Measurements from ENCODE around the gene GREB1L. TPM values are rescaled to one million over a fixed set of nuclear protein-coding genes. Genes with fewer than 3 reads are reported as not detected.
A peak's percentile ranks its signal among the peaks of the same experiment; 100 is the strongest.

GREB1L gene
- total and polyA plus RNA-seq, 2 donors (not counting 1 experiment from before 2014, with no cell fraction given), result 0.33 to 0.41 TPM

DNA sequence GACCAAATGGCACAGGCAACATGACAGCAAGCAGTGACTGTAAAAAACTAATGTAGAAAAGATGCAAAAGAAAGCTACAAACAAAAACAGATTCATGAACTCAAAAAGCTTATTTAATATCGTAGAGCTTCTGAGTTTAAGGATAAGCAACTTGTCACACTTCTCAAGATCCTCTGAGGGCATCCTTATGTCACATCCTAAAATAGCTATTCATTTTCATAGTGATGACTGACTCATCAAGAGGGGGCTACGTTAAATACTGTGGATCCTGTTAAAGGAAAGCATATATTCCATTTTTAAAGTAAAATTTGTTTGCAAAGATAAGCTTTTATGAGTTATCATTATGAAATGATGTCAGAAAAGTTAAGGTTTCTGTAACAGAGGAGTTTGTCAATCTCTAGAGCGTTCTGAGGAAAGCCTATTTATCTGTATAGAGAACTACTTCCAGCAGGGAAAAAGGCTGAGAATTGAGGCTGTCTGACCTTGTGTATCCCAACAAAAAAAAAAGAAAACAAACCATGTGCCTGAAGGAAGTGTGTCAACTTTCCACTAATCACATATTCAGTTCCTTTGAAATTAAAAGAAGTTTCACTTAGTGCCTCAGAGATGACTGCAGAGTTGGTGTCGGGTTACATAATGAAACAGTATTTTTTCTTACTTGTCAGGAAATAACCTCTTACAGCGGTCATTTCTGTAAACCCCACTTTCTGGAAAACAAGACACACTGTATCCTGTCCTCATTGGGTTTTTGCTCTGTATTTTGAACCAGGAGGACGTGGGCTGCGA is 243.0 kb downstream of the GREB1L start:
- DNase-seq (ENCODE audit: low read depth in 2 of 2), result peak; percentile 32 to 53
- TF ChIP-seq, protein P1, sequence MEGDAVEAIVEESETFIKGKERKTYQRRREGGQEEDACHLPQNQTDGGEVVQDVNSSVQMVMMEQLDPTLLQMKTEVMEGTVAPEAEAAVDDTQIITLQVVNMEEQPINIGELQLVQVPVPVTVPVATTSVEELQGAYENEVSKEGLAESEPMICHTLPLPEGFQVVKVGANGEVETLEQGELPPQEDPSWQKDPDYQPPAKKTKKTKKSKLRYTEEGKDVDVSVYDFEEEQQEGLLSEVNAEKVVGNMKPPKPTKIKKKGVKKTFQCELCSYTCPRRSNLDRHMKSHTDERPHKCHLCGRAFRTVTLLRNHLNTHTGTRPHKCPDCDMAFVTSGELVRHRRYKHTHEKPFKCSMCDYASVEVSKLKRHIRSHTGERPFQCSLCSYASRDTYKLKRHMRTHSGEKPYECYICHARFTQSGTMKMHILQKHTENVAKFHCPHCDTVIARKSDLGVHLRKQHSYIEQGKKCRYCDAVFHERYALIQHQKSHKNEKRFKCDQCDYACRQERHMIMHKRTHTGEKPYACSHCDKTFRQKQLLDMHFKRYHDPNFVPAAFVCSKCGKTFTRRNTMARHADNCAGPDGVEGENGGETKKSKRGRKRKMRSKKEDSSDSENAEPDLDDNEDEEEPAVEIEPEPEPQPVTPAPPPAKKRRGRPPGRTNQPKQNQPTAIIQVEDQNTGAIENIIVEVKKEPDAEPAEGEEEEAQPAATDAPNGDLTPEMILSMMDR (conservative IDR thresholded peaks at IDR 0.05 in 1 of 2, IDR thresholded peaks at IDR 0.05 in 1 of 2; ENCODE audit: low read depth in 1 of 2, low read length in 2 of 2), result no peak
- TF ChIP-seq EZH2 (IDR thresholded peaks at IDR 0.05; ENCODE audit: low read length, missing control alignments), result no peak
- Histone ChIP-seq H4K20me1 (ENCODE audit: control insufficient read depth, extremely low read depth, insufficient read depth, low read length) (no peaks in the 10 kb centered on the region), H3K9me3 (ENCODE audit: control insufficient read depth, insufficient read depth, low read depth, low read length) (no peaks in the 10 kb centered on the region), H3K36me3 (ENCODE audit: control insufficient read depth, insufficient read depth, low read length) (no peaks in the 10 kb centered on the region), H3K79me2 (ENCODE audit: control insufficient read depth, insufficient read depth, low read length) (no peaks in the 10 kb centered on the region), H3K27me3 (ENCODE audit: control insufficient read depth, insufficient read depth, low read length) (no peaks in the 10 kb centered on the region), H3K27ac (ENCODE audit: insufficient read depth, low read length) (no peak overlapping the region), H3K4me2 (ENCODE audit: extremely low read depth, insufficient read depth, low read length) (peak overlapping the region; percentile 29), H3K4me3 (replicated peaks in 1 of 4; ENCODE audit: control extremely low read depth in 1 of 4, insufficient read depth in 1 of 4, low read depth in 3 of 4, low read length in 4 of 4) (no peak overlapping the region), H2AFZ (ENCODE audit: low read length) (no peak overlapping the region), H3K9ac (ENCODE audit: insufficient read depth, low read length) (no peak overlapping the region), H3K4me1 (ENCODE audit: control insufficient read depth, extremely low read depth, insufficient read depth, low read length) (no peaks in the 10 kb centered on the region)

- Histone ChIP-seq H3K9ac (ENCODE audit: insufficient read depth, low read length) (no peak overlapping the region), H3K4me3 (replicated peaks in 1 of 4; ENCODE audit: control extremely low read depth in 1 of 4, insufficient read depth in 1 of 4, low read depth in 3 of 4, low read length in 4 of 4) (no peak overlapping the region), H2AFZ (ENCODE audit: low read length) (no peak overlapping the region), H4K20me1 (ENCODE audit: control insufficient read depth, extremely low read depth, insufficient read depth, low read length) (no peaks in the 10 kb centered on the region), H3K4me1 (ENCODE audit: control insufficient read depth, extremely low read depth, insufficient read depth, low read length) (no peaks in the 10 kb centered on the region), H3K79me2 (ENCODE audit: control insufficient read depth, insufficient read depth, low read length) (no peaks in the 10 kb centered on the region), H3K4me2 (ENCODE audit: extremely low read depth, insufficient read depth, low read length) (no peak overlapping the region), H3K27ac (ENCODE audit: insufficient read depth, low read length) (no peak overlapping the region), H3K36me3 (ENCODE audit: control insufficient read depth, insufficient read depth, low read length) (no peaks in the 10 kb centered on the region), H3K9me3 (ENCODE audit: control insufficient read depth, insufficient read depth, low read depth, low read length) (no peaks in the 10 kb centered on the region), H3K27me3 (ENCODE audit: control insufficient read depth, insufficient read depth, low read length) (no peaks in the 10 kb centered on the region)
- TF ChIP-seq EZH2 (IDR thresholded peaks at IDR 0.05; ENCODE audit: low read length, missing control alignments), result no peak
- TF ChIP-seq, protein P1 (conservative IDR thresholded peaks at IDR 0.05 in 1 of 2, IDR thresholded peaks at IDR 0.05 in 1 of 2; ENCODE audit: low read depth in 1 of 2, low read length in 2 of 2), result no peak
- no peak for DNase-seq (ENCODE audit: low read depth in 2 of 2)
Measured at GRCh38 chr18:21486905-21487437, 244.9 kb downstream of the GREB1L start.

DNA sequence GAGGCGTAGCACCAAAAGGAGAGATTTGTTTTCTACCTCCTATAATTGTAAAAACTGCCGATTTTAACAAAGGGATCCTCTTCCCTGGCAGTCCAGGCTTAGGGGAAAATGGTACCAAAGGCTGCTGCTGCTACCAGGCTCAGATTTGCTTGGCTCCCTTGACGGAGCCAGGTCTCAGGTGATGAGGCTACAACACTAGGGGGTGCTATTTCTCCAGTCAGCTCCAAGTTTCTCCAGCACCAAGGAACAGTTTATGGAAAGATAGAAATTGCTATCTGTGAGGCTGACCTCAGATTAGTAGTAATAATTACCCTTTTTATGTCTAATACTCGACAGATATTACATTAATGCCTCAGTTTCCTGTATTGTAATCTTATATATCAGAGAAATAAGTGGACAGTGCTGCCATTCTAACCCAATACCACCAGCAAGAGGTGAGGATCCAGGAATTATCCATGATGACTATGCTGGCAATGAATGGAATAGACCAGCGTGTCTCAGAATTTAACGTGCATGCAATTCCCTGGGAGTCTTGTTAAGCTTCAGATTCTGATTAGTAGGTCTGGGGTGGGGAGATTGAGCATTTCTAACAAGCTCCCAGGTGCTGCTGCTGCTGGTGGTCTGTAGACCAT is 247.2 kb downstream of the GREB1L start:
- Histone ChIP-seq H3K4me3 (replicated peaks in 1 of 4; ENCODE audit: control extremely low read depth in 1 of 4, insufficient read depth in 1 of 4, low read depth in 3 of 4, low read length in 4 of 4) (no peak overlapping the region), H3K9ac (ENCODE audit: insufficient read depth, low read length) (no peak overlapping the region), H3K79me2 (ENCODE audit: control insufficient read depth, insufficient read depth, low read length) (no peaks in the 10 kb centered on the region), H3K4me1 (ENCODE audit: control insufficient read depth, extremely low read depth, insufficient read depth, low read length) (no peaks in the 10 kb centered on the region), H4K20me1 (ENCODE audit: control insufficient read depth, extremely low read depth, insufficient read depth, low read length) (no peaks in the 10 kb centered on the region), H3K36me3 (ENCODE audit: control insufficient read depth, insufficient read depth, low read length) (no peaks in the 10 kb centered on the region), H3K9me3 (ENCODE audit: control insufficient read depth, insufficient read depth, low read depth, low read length) (no peaks in the 10 kb centered on the region), H3K4me2 (ENCODE audit: extremely low read depth, insufficient read depth, low read length) (no peak overlapping the region), H3K27me3 (ENCODE audit: control insufficient read depth, insufficient read depth, low read length) (no peaks in the 10 kb centered on the region), H2AFZ (ENCODE audit: low read length) (no peak overlapping the region), H3K27ac (ENCODE audit: insufficient read depth, low read length) (no peak overlapping the region)
- DNase-seq (ENCODE audit: low read depth in 2 of 2), result peak; percentile 41 to 72
- no peak for TF ChIP-seq EZH2 (IDR thresholded peaks at IDR 0.05; ENCODE audit: low read length, missing control alignments)
- TF ChIP-seq, protein P1 (conservative IDR thresholded peaks at IDR 0.05 in 1 of 2, IDR thresholded peaks at IDR 0.05 in 1 of 2; ENCODE audit: low read depth in 1 of 2, low read length in 2 of 2), result peak; percentile 67 to 85

Data from fibroblast of lung (primary cell).